ENCODE measurements around the gene LTBP4.

- TF ChIP-seq CTCF (IDR thresholded peaks at IDR 0.05; ENCODE audit: extremely low read depth in 1 of 2, insufficient read depth in 1 of 2, low read depth in 1 of 2, low read length in 2 of 2), result no peak
- TF ChIP-seq GATA2 (IDR thresholded peaks at IDR 0.05; ENCODE audit: insufficient read depth, insufficient read length, low read depth, low read length), result no peak
- no peak for TF ChIP-seq POLR2AphosphoS5 (IDR thresholded peaks at IDR 0.05; ENCODE audit: insufficient read depth, low read depth, low read length)
- TF ChIP-seq EZH2 (IDR thresholded peaks at IDR 0.05; ENCODE audit: borderline replicate concordance, low read depth, low read length, severe bottlenecking), result no peak
- TF ChIP-seq MYC (IDR thresholded peaks at IDR 0.05; ENCODE audit: low read depth, low read length), result no peak
- TF ChIP-seq, protein P1, sequence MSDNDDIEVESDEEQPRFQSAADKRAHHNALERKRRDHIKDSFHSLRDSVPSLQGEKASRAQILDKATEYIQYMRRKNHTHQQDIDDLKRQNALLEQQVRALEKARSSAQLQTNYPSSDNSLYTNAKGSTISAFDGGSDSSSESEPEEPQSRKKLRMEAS (IDR thresholded peaks at IDR 0.05; ENCODE audit: insufficient read depth, insufficient read length), result no peak
Measured at GRCh38 chr19:40673397-40673796, 72.2 kb downstream of the LTBP4 start.

All from endothelial cell of umbilical vein (primary cell).